HEK293 (cell line): Measurements from ENCODE around the gene PRKCE.

ENCODE experiments used
- CTCF ChIA-PET: fragments of 350-600 bp; formaldehyde crosslinking; extraction: SDS; loops from one replicate; lab custom pipeline; 2021; ENCODE audit warnings: antibody characterized with exemption; lab: Yijun Ruan, JAX
- POLR2A ChIA-PET: fragments of 300-600 bp; formaldehyde crosslinking; extraction: SDS; loops from one replicate; lab custom pipeline; 2020; ENCODE audit warnings: antibody characterized with exemption, inconsistent platforms; lab: Yijun Ruan, JAX
- H3K27ac ChIP-seq: fragments of 200-500 bp; sonication (Bioruptor generic); 2 replicates; pipeline ENCODE4 v1.5.1; 2014; ENCODE audit warnings: low read depth, low read length, control low read depth, inconsistent platforms; ENCODE audit errors: extremely low read depth
- H3K36me3 ChIP-seq, 2 experiments: fragments of 200-500 bp in 1 of 2; sonication (Bioruptor generic) in 1 of 2; 1 replicate in 1 of 2; 2 replicates in 1 of 2; pipeline ENCODE4 v1.5.1; 2014 to 2017; ENCODE audit warnings: inconsistent platforms in 2 of 2, low read length in 2 of 2; ENCODE audit not compliant: control insufficient read depth in 2 of 2, insufficient read depth in 1 of 2
- H3K4me1 ChIP-seq: fragments of 200-500 bp; sonication (Bioruptor generic); 2 replicates; pipeline ENCODE4 v1.5.1; 2014; ENCODE audit warnings: mild to moderate bottlenecking, low read length, inconsistent platforms; ENCODE audit not compliant: control insufficient read depth, insufficient read depth
- H3K4me3 ChIP-seq: 2 replicates; pipeline ENCODE4 v1.5.1; 2011; ENCODE audit warnings: low read depth, mild to moderate bottlenecking, control low read depth, low read length, moderate library complexity
- H3K9me3 ChIP-seq: fragments of 200-500 bp; sonication (Bioruptor generic); 2 replicates; pipeline ENCODE4 v1.5.1; 2014; ENCODE audit warnings: low read depth, low read length, inconsistent platforms; ENCODE audit not compliant: control insufficient read depth, insufficient read depth
- KLF9 ChIP-seq: fragments of 450-650 bp; formaldehyde crosslinking; IDR thresholded peaks from 2 replicates; pipeline ENCODE4 v1.5.1; 2016; ENCODE audit warnings: missing biosample characterization, missing genetic modification characterization, low read depth
- MEIS1 ChIP-seq: sonication (generic); formaldehyde crosslinking; IDR thresholded peaks from 2 replicates; pipeline ENCODE4 v1.8.1; 2022; ENCODE audit warnings: missing genetic modification reagents, mild to moderate bottlenecking, borderline replicate concordance
- PRDM6 ChIP-seq: fragments of 450-650 bp; formaldehyde crosslinking; IDR thresholded peaks from 2 replicates; pipeline ENCODE4 v1.5.1; 2017; ENCODE audit warnings: missing biosample characterization, missing genetic modification characterization
- SP7 ChIP-seq: fragments of 450-650 bp; formaldehyde crosslinking; IDR thresholded peaks from 2 replicates; pipeline ENCODE4 v1.5.1; 2016; ENCODE audit warnings: missing biosample characterization, missing genetic modification characterization
- ZBTB11 ChIP-seq: fragments of 450-650 bp; formaldehyde crosslinking; conservative IDR thresholded peaks from 2 replicates; pipeline ENCODE4 v1.5.1; 2016; ENCODE audit warnings: low read depth, missing biosample characterization, missing genetic modification characterization
- ZBTB6 ChIP-seq: fragments of 450-650 bp; formaldehyde crosslinking; IDR thresholded peaks from 2 replicates; pipeline ENCODE4 v1.5.1; 2017; ENCODE audit warnings: missing biosample characterization, missing genetic modification characterization
- ZNF10 ChIP-seq: fragments of 450-650 bp; formaldehyde crosslinking; IDR thresholded peaks from 2 replicates; pipeline ENCODE4 v1.5.1; 2017; ENCODE audit warnings: missing biosample characterization, missing genetic modification characterization
- ZNF266 ChIP-seq: fragments of 450-650 bp; formaldehyde crosslinking; IDR thresholded peaks from 2 replicates; pipeline ENCODE4 v1.5.1; 2016; ENCODE audit warnings: missing biosample characterization, missing genetic modification characterization, low read depth
- ZNF366 ChIP-seq: fragments of 450-650 bp; formaldehyde crosslinking; conservative IDR thresholded peaks from 2 replicates; pipeline ENCODE4 v1.5.1; 2016; ENCODE audit warnings: missing biosample characterization, missing genetic modification characterization
- ZNF501 ChIP-seq: fragments of 450-650 bp; formaldehyde crosslinking; IDR thresholded peaks from 2 replicates; pipeline ENCODE4 v1.5.1; 2016; ENCODE audit warnings: missing biosample characterization, missing genetic modification characterization
- ZNF513 ChIP-seq: fragments of 450-650 bp; IDR thresholded peaks from 2 replicates; pipeline ENCODE4 v1.5.1; 2018; ENCODE audit warnings: missing biosample characterization, missing genetic modification characterization
- ZNF521 ChIP-seq: fragments of 450-650 bp; formaldehyde crosslinking; IDR thresholded peaks from 2 replicates; pipeline ENCODE4 v1.5.1; 2017; ENCODE audit warnings: missing biosample characterization, mild to moderate bottlenecking, missing genetic modification characterization
- ZNF548 ChIP-seq: fragments of 450-650 bp; formaldehyde crosslinking; IDR thresholded peaks from 2 replicates; pipeline ENCODE4 v1.5.1; 2016; ENCODE audit warnings: missing biosample characterization, missing genetic modification characterization
- ZNF571 ChIP-seq: fragments of 450-650 bp; formaldehyde crosslinking; IDR thresholded peaks from 2 replicates; pipeline ENCODE4 v1.5.0; 2017; ENCODE audit warnings: missing biosample characterization, missing genetic modification characterization
- ZXDB ChIP-seq: fragments of 450-650 bp; formaldehyde crosslinking; IDR thresholded peaks from 2 replicates; pipeline ENCODE4 v1.5.1; 2016; ENCODE audit warnings: missing biosample characterization, missing genetic modification characterization
- TF ChIP-seq, protein P1 (sequence below): fragments of 450-650 bp; formaldehyde crosslinking; IDR thresholded peaks from 2 replicates; pipeline ENCODE4 v1.5.1; 2017; ENCODE audit warnings: missing biosample characterization, missing genetic modification characterization
- TF ChIP-seq, protein P2 (sequence below): fragments of 450-650 bp; formaldehyde crosslinking; IDR thresholded peaks from 2 replicates; pipeline ENCODE4 v1.5.1; 2016; ENCODE audit warnings: missing biosample characterization, missing genetic modification characterization

PRKCE gene

GRCh38 chr2:46187112-46187618, 535.7 kb downstream of the PRKCE start:
- no peaks in the 10 kb centered on the region for H3K36me3 ChIP-seq
- TF ChIP-seq PRDM6, result peak; percentile 69
- TF ChIP-seq ZNF10, result no peak
- no peaks in the 10 kb centered on the region for H3K9me3 ChIP-seq
- H3K4me1 ChIP-seq, result peaks cover 5% of the 10 kb centered on the region; the same call in 1 of the 2 replicates
- ChIA-PET CTCF (interaction anchor here (0.7 kb wide), 1 partner anchor 458 kb away, joined by 3 read pairs; no protein-coding TSS in a partner anchor), POLR2A (no interaction called here)
- H3K4me3 ChIP-seq, result no peak overlapping the region
- no peak overlapping the region for H3K27ac ChIP-seq

DNA sequence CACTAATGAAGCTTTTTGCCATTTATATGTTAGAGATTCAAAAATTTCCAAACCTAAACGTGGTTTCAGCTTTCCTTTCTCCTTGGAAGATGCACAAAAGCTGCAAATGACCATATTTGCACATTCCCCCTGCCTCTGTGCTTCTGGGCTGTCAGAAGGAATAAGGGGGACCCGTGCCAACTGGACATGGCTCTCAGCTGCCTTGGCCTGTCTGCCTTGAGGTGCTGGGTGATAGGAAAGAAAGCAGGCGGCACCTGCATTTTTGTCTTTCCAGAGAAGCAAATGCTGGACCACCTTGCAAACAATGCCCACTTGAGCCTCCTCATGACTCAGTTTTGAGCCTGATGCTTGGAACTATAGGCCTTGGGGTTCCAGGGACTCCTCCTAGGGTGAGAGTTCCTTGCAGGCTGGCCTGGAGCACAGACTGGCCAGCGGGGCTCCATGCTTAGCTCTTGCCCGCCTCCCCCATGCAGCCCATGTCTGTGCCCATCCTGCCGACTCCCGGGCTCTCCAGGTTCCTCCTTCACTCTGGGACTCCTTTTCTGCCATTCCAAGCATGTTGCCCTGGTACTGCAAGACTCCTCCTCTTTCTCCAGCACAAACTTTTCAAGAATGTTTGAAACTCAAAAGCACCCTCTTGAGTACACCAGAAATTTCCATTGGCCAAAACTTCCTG, 536.7 kb downstream of the PRKCE start:
- Histone ChIP-seq H3K27ac (no peak overlapping the region), H3K9me3 (no peaks in the 10 kb centered on the region), H3K36me3 (no peaks in the 10 kb centered on the region), H3K4me1 (peaks cover 5% of the 10 kb centered on the region; the same call in 1 of the 2 replicates), H3K4me3 (no peak overlapping the region)
- ChIA-PET CTCF (no interaction called here), POLR2A (no interaction called here)
- no peak for TF ChIP-seq MEIS1
- no peak for TF ChIP-seq ZBTB6 (tag by site-specific recombination)
- no peak for TF ChIP-seq ZBTB11 (tag by site-specific recombination)
- TF ChIP-seq ZXDB (tag by site-specific recombination), result no peak
- no peak for TF ChIP-seq ZNF513 (tag by site-specific recombination)
- TF ChIP-seq, protein P1, sequence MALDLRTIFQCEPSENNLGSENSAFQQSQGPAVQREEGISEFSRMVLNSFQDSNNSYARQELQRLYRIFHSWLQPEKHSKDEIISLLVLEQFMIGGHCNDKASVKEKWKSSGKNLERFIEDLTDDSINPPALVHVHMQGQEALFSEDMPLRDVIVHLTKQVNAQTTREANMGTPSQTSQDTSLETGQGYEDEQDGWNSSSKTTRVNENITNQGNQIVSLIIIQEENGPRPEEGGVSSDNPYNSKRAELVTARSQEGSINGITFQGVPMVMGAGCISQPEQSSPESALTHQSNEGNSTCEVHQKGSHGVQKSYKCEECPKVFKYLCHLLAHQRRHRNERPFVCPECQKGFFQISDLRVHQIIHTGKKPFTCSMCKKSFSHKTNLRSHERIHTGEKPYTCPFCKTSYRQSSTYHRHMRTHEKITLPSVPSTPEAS (tag by site-specific recombination), result no peak
- TF ChIP-seq ZNF366, result no peak
- TF ChIP-seq ZNF571 (tag by site-specific recombination), result no peak
- TF ChIP-seq, protein P2, sequence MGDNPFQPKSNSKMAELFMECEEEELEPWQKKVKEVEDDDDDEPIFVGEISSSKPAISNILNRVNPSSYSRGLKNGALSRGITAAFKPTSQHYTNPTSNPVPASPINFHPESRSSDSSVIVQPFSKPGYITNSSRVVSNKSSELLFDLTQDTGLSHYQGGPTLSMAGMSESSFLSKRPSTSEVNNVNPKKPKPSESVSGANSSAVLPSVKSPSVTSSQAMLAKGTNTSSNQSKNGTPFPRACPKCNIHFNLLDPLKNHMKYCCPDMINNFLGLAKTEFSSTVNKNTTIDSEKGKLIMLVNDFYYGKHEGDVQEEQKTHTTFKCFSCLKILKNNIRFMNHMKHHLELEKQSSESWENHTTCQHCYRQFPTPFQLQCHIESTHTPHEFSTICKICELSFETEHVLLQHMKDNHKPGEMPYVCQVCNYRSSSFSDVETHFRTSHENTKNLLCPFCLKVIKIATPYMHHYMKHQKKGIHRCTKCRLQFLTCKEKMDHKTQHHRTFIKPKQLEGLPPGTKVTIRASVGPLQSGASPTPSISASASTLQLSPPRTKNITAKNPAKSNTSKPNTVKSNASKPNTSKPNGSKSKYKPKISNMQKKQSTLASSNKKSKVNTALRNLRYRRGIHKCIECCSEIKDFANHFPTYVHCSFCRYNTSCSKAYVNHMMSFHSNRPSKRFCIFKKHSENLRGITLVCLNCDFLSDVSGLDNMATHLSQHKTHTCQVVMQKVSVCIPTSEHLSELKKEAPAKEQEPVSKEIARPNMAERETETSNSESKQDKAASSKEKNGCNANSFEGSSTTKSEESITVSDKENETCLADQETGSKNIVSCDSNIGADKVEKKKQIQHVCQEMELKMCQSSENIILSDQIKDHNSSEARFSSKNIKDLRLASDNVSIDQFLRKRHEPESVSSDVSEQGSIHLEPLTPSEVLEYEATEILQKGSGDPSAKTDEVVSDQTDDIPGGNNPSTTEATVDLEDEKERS (tag by site-specific recombination), result no peak
- no peak for TF ChIP-seq KLF9
- TF ChIP-seq ZNF548, result no peak
- no peak for TF ChIP-seq SP7
- no peak for TF ChIP-seq ZNF501 (tag by site-specific recombination)
- no peak for TF ChIP-seq ZNF521 (tag by site-specific recombination)
- TF ChIP-seq ZNF266 (tag by site-specific recombination), result no peak
